ENCODE results near the gene OR2K2.
"Not testable (repeated sequence)": the region's sequence is repeated elsewhere in the genome, so short reads cannot be mapped to it uniquely, and the experiment has no call there.

OR2K2 gene, protein sequence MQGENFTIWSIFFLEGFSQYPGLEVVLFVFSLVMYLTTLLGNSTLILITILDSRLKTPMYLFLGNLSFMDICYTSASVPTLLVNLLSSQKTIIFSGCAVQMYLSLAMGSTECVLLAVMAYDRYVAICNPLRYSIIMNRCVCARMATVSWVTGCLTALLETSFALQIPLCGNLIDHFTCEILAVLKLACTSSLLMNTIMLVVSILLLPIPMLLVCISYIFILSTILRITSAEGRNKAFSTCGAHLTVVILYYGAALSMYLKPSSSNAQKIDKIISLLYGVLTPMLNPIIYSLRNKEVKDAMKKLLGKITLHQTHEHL

GRCh38 chr9:111330124-111330523 lies at the start of gene OR2K2:
TSS of gene OR2K2 (minus strand) at chr9:111330224. CDS start at chr9:111328433, 1,791 bp downstream.
- no peak for DNase-seq (ENCODE audit: low read depth, low spot score)

GRCh38 chr9:111375817-111376564 lies 46.0 kb upstream of the OR2K2 start:
- no peak for DNase-seq (ENCODE audit: low read depth, low spot score)

GRCh38 chr9:111375062-111375461 lies 45.0 kb upstream of the OR2K2 start:
- no peak for DNase-seq (ENCODE audit: low read depth, low spot score)

GRCh38 chr9:111372297-111372696 lies 42.3 kb upstream of the OR2K2 start:
- DNase-seq (ENCODE audit: low read depth, low spot score), result no peak

DNA sequence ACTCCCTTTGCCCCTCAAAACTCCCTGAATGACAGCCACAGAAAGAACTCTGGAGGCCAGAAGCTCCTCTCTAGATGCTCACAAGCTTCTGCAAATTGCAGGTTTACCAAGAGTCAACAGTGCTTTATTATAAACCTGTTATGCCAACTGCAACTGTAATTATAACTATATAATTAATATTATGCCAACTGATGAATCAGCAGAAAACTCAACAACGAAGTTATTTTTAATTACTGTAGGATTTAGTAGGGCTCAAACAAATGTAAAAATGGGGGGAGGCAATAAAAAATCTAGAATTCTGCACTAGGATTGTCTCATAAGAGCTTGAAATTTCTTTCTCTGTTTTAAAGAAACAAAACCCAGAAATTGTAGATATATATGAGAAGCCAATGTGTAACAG lies 37.0 kb upstream of the OR2K2 start:
- no peak for DNase-seq (ENCODE audit: low read depth, low spot score)

DNA sequence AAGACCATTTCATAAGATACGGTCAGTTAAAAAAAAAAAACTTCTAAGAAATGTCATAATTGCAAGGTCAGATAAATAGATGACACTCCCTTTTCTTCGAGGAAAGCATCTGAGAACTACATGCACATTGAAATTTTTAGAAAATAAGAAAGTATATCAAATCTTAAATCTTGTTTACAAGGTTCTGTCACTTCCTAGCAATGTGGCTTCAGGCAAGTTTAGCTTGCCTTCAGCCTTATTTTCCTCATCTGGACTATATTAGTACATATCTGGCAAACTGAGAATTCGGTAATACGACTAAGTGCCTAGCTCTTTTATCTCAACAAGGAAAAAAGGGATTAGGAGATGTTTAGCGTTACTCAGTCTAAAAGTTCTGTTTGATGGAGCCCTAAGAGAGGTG lies 32.5 kb upstream of the OR2K2 start:
- no peak for DNase-seq (ENCODE audit: low read depth, low spot score)

- no peak for DNase-seq (ENCODE audit: low read depth, low spot score)
Measured at GRCh38 chr9:111360881-111361280, 30.9 kb upstream of the OR2K2 start.

DNA sequence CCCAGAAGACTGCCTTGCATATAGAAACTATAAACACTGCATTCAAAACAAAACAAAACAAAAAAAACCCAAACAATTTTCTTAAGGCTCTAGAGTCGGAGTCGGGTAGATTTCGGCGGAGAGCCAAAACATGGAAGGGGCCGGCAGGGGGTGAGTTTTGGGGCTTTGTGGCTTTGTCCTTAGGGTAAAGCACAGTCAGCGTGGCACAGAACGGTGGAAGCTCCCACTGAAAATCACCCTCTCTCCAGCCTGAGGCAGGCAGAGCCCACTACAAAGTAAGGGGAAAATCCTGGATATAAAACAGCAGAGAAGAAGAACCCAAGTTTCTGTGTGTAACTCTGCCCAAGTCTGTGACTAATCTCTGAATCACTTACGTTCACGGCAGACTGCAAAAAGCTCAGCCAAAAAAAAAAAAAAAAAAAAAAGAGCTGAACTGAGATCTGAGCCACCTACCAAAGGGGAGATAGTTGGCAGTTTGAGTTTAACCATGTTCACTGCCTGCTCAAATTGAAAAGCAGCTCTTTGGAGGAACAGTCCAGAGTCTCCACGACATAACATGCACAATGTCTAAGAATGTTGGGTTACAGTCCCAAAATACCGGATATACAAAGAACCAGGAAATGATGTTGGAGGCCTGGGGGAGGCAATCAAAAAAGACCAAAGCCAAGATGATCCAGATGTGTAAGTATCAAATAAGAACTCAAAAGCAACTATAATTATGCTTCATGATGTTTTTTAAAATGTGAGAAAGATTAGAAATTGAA lies 26.6 kb upstream of the OR2K2 start:
- DNase-seq (ENCODE audit: low read depth, low spot score), result peak; percentile 24

DNA sequence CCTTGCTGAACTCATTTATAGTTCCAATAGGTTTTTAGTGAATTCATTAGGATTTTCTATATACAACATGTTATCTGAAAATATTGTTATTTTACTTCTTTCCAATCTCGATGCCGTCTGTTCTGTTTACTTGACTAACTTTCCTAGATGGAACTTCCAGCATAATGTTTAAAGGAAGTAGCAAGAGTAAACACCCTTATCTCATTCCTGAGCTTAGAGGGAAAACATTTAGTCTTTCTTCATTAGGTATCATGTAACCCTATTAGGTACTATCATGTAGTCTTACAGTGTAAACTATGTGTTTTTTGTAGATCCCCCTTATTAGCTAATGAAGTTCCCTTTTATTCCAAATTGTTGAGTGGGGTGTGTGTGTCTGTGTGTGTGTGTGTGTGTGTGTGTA lies 22.5 kb upstream of the OR2K2 start:
- DNase-seq (ENCODE audit: low read depth, low spot score), result no peak

DNA sequence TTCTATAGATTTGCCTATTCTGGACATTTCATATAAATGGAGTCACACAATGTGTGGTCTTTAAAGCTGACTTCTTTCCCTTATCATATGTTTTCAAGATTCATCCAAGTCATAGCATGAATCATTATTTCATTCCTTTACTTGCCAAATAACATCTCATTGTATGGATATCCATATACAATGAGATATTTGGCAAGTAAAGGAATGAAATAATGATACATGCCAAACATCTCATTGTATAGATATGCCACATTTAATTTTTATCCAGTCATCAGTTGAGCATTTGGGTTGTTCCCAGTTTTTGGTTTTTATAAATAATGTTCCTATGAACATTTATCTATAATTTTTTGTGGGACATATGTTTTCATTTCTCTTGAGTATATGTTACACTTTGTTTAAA lies 20.5 kb upstream of the OR2K2 start:
- no peak for DNase-seq (ENCODE audit: low read depth, low spot score)

GRCh38 chr9:111349766-111350165 lies 19.7 kb upstream of the OR2K2 start:
- no peak for DNase-seq (ENCODE audit: low read depth, low spot score)

DNA sequence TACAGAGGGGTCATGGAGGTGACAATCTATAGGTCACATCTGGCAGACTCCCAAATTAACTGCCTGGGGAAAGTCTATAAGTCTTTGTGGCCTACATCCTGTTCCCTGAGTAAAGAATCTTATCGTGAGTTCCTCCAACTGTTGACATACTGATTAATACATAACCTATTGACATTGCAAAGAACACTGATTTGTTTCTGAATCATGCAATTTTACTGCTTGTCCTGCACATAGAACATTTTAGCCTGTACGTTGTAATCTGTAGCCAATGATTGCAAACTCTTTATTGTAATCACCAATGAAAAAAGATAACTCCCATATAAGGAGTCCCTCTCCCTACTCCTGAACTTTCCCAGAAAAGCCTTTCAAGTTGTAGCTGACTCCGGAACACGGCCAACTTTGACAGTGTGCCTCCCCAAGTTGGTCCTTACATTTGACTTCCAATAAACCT lies 18.8 kb upstream of the OR2K2 start:
- DNase-seq (ENCODE audit: low read depth, low spot score), result no peak

DNA sequence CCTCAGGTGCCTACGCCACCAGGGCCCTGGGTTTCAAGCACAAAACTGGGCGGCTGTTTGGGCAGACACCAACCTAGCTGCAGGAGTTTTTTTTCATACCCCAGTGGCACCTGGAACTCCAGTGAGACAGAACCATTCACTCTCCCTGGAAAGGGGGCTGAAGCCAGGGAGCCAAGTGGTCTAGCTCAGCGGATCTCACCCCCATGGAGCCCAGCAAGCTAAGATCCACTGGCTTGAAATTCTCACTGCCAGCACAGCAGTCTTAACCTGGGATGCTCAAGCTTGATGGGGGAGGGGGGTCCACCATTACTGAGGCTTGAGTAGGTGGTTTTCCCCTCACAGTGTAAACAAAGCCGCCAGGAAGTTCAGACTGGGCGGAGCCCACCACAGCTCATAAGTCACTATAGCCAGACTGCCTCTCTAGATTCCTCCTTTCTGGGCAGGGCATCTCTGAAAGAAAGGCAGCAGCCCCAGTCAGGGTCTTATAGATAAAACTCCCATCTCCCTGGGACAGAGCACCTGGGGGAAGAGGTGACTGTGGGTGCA lies 4.4 kb upstream of the OR2K2 start:
- peak; percentile 28 for DNase-seq (ENCODE audit: low read depth, low spot score)

GRCh38 chr9:111320631-111321030 lies 9.4 kb downstream of the OR2K2 start:
- no peak for DNase-seq (ENCODE audit: low read depth, low spot score)

DNA sequence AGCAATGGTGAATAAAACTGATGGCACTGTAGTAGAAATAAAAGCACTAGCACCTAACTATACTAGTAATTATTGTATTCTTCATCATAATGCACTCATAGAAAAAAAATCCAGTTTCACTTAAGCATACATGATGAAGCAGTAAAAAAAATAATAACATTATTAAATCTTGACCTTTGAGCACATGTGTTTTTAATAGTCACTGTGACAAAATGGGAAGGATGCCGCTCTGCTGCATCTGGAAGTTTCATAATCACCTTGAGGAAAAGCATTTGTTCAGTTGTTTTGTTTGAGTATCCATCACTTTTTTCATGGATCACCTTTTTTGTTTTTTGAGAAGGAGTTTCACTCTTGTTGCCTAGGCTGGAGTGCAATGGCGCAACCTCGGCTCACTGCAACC lies 13.2 kb downstream of the OR2K2 start:
- DNase-seq (ENCODE audit: low read depth, low spot score), result no peak

DNA sequence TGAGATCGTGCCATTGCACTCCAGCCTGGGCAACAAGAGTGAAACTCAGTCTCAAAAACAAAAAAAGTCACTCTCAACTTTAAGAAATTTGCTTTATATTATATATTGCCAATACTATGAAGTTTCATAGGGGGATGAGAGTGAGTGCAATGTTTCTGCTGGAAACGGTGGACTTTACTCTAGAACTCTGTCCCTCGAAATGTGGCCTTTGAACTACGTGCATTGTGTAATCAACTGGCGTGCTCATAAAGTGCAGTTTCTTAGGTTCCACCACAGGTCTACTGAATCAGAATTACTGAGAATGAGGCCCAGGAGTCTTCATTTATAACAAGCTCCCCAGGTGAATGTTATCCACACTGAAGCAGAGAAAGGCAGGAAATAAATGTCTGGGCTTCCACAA lies 24.1 kb downstream of the OR2K2 start:
- no peak for DNase-seq (ENCODE audit: low read depth, low spot score)

DNA sequence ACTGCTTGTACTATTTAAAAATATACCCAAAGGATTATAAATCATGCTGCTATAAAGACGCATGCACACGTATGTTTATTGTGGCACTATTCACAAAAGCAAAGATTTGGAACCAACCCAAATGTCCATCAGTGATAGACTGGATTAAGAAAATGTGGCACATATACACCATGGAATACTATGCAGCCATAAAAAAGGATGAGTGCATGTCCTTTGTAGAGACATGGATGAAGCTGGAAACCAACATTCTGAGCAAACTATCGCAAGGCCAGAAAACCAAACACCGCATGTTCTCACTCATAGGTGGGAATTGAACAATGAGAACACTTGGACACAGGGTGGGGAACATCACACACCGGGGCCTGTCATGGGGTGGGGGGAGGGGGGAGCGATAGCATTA lies 26.0 kb downstream of the OR2K2 start:
- not testable (repeated sequence) for DNase-seq (ENCODE audit: low read depth, low spot score)

DNA sequence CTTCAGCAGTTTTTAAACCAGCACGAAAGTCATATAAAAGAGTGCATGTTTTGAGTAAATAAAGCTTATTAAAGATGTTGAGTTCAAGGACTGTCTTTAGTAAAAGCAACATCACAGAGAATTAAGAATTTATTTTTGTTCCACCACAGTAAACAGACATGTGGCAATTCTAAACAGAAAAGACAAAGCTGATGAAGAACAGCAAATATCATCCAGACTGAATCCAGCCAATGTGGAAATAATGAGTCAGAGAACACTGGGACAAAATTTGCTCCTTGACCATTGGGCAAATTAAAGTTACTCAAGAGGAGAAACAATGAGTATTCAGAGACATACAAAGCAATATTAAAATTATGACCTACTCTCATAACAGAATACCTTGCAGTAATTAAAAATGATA lies 28.8 kb downstream of the OR2K2 start:
- DNase-seq (ENCODE audit: low read depth, low spot score), result no peak

- DNase-seq (ENCODE audit: low read depth, low spot score), result no peak
Measured at GRCh38 chr9:111300140-111300735, 29.8 kb downstream of the OR2K2 start.

GRCh38 chr9:111299599-111299966 lies 30.4 kb downstream of the OR2K2 start:
- not testable (repeated sequence) for DNase-seq (ENCODE audit: low read depth, low spot score)

DNA sequence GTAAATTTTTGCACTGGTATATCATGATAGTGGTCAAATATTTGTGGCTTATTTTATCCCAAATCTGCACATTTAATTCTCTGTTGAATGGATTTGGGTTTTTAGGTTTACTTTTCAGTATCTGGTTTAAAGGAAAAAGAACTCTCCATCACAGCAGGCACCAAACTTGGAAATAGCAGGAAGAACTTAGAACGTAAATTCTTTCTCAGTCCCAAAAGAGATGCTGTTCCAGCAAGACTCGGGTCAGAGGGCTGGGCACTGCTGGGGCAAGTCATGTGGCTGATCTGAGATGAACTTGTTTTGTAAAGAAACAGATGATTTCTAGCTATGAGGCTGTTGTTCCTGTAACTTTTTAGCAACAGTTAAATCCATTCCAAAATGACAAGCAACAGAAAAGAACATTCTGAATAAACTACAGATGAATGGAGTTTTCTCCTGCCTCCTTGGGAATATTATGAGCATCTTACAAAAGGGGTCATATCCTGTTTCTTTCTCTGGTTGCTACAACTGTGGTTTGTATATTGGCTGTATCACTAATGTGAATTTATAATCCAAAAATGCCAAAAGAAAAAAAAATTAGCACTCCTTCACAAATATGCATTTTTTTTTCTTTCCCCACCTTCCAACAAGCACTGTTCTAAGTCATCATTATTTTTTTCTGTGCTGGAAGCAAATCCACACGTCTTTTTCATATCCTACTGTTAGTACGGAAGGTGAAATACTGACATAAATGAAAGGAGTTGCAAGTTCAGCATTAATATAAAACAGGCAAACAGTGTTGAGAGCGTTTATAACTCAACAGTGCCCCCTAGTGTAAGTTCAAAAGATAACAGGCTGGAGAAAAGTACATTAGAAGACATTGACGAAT lies 31.1 kb downstream of the OR2K2 start:
- no peak for DNase-seq (ENCODE audit: low read depth, low spot score)

Data from ELF-1 (cell line).